ENCODE measurements around the gene ZDHHC7.

The ZDHHC7 gene

GRCh38 chr16:84999857-85000480 is 11.4 kb downstream of the ZDHHC7 start:
- in situ Hi-C loops (cut with MboI; ENCODE audit: low sequenced_read_pairs), result no loop called here

- in situ Hi-C loops (cut with MboI; ENCODE audit: low sequenced_read_pairs), result no loop called here
Measured at GRCh38 chr16:84999200-84999599, 12.1 kb downstream of the ZDHHC7 start.

GRCh38 chr16:84996365-84996764 is 15.0 kb downstream of the ZDHHC7 start:
- in situ Hi-C loops (cut with MboI; ENCODE audit: low sequenced_read_pairs), result no loop called here

- in situ Hi-C loops (cut with MboI; ENCODE audit: low sequenced_read_pairs), result no loop called here
Measured at GRCh38 chr16:84995663-84996062, 15.7 kb downstream of the ZDHHC7 start.

- in situ Hi-C loops (cut with MboI; ENCODE audit: low sequenced_read_pairs), result no loop called here
Measured at GRCh38 chr16:84993926-84994325, 17.4 kb downstream of the ZDHHC7 start.

GRCh38 chr16:84992717-84993075 is 18.6 kb downstream of the ZDHHC7 start:
- in situ Hi-C loops (cut with MboI; ENCODE audit: low sequenced_read_pairs), result no loop called here

GRCh38 chr16:84990782-84991181 is 20.6 kb downstream of the ZDHHC7 start:
- in situ Hi-C loops (cut with MboI; ENCODE audit: low sequenced_read_pairs), result no loop called here

GRCh38 chr16:84989749-84990620 is 21.4 kb downstream of the ZDHHC7 start:
- in situ Hi-C loops (cut with MboI; ENCODE audit: low sequenced_read_pairs), result loop anchor here (10.0 kb wide), 1 partner anchor 95 kb away; no protein-coding TSS in a partner anchor

GRCh38 chr16:84988328-84989080 is 22.8 kb downstream of the ZDHHC7 start:
- in situ Hi-C loops (cut with MboI; ENCODE audit: low sequenced_read_pairs), result loop anchor here (10.0 kb wide), 1 partner anchor 96 kb away; no protein-coding TSS in a partner anchor

- in situ Hi-C loops (cut with MboI; ENCODE audit: low sequenced_read_pairs), result loop anchor here (10.0 kb wide), 1 partner anchor 98 kb away; no protein-coding TSS in a partner anchor
Measured at GRCh38 chr16:84986879-84987278, 24.5 kb downstream of the ZDHHC7 start.

- in situ Hi-C loops (cut with MboI; ENCODE audit: low sequenced_read_pairs), result loop anchor here (10.0 kb wide), 1 partner anchor 99 kb away; no protein-coding TSS in a partner anchor
Measured at GRCh38 chr16:84986102-84986501, 25.2 kb downstream of the ZDHHC7 start.

- in situ Hi-C loops (cut with MboI; ENCODE audit: low sequenced_read_pairs), result loop anchor here (10.0 kb wide), 1 partner anchor 99 kb away; no protein-coding TSS in a partner anchor
Measured at GRCh38 chr16:84985079-84986065, 26.0 kb downstream of the ZDHHC7 start.

- in situ Hi-C loops (cut with MboI; ENCODE audit: low sequenced_read_pairs), result loop anchor here (10.0 kb wide), 1 partner anchor 102 kb away; no protein-coding TSS in a partner anchor
Measured at GRCh38 chr16:84982434-84982833, 28.9 kb downstream of the ZDHHC7 start.

GRCh38 chr16:84979516-84979915 is 31.8 kb downstream of the ZDHHC7 start:
- in situ Hi-C loops (cut with MboI; ENCODE audit: low sequenced_read_pairs), result no loop called here

- in situ Hi-C loops (cut with MboI; ENCODE audit: low sequenced_read_pairs), result no loop called here
Measured at GRCh38 chr16:84976644-84977400, 34.5 kb downstream of the ZDHHC7 start.

- in situ Hi-C loops (cut with MboI; ENCODE audit: low sequenced_read_pairs), result no loop called here
Measured at GRCh38 chr16:84975522-84975921, 35.8 kb downstream of the ZDHHC7 start.

GRCh38 chr16:84975066-84975465 is 36.3 kb downstream of the ZDHHC7 start:
- in situ Hi-C loops (cut with MboI; ENCODE audit: low sequenced_read_pairs), result no loop called here

GRCh38 chr16:84973776-84974523 is 37.4 kb downstream of the ZDHHC7 start:
- in situ Hi-C loops (cut with MboI; ENCODE audit: low sequenced_read_pairs), result loop anchor here (25.0 kb wide), 1 partner anchor 462 kb away; the partner anchor contains the start of gene MEAK7
